Measurements from ENCODE around the gene NEDD9. TPM values are rescaled to one million over a fixed set of nuclear protein-coding genes. Genes with fewer than 3 reads are reported as not detected.

NEDD9 gene
- total and polyA plus RNA-seq, 2 of the 13 experiments (the other 11 are each of a cell fraction or from before 2014, with no cell fraction given), result 27.1 to 389 TPM

- TF ChIP-seq, protein P1, sequence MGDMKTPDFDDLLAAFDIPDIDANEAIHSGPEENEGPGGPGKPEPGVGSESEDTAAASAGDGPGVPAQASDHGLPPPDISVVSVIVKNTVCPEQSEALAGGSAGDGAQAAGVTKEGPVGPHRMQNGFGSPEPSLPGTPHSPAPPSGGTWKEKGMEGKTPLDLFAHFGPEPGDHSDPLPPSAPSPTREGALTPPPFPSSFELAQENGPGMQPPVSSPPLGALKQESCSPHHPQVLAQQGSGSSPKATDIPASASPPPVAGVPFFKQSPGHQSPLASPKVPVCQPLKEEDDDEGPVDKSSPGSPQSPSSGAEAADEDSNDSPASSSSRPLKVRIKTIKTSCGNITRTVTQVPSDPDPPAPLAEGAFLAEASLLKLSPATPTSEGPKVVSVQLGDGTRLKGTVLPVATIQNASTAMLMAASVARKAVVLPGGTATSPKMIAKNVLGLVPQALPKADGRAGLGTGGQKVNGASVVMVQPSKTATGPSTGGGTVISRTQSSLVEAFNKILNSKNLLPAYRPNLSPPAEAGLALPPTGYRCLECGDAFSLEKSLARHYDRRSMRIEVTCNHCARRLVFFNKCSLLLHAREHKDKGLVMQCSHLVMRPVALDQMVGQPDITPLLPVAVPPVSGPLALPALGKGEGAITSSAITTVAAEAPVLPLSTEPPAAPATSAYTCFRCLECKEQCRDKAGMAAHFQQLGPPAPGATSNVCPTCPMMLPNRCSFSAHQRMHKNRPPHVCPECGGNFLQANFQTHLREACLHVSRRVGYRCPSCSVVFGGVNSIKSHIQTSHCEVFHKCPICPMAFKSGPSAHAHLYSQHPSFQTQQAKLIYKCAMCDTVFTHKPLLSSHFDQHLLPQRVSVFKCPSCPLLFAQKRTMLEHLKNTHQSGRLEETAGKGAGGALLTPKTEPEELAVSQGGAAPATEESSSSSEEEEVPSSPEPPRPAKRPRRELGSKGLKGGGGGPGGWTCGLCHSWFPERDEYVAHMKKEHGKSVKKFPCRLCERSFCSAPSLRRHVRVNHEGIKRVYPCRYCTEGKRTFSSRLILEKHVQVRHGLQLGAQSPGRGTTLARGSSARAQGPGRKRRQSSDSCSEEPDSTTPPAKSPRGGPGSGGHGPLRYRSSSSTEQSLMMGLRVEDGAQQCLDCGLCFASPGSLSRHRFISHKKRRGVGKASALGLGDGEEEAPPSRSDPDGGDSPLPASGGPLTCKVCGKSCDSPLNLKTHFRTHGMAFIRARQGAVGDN (CRISPR knock-in tag; IDR thresholded peaks at IDR 0.05), result peak; percentile 52
- TF ChIP-seq POLR2A (IDR thresholded peaks at IDR 0.05; ENCODE audit: insufficient read depth in 1 of 2, low read depth in 2 of 2, low read length in 2 of 2) (peak in 1 of 2 experiments; percentile 27; a peak in 1 of 4 replicates), ZNF766 (CRISPR knock-in tag; IDR thresholded peaks at IDR 0.05; ENCODE audit: borderline replicate concordance) (0 out of 2 replicates have a peak, but pooled peaks have one; percentile 52), AGO2 (optimal IDR thresholded peaks at IDR 0.05; ENCODE audit: low read depth, low read length) (peak; percentile 78), ZNF329 (CRISPR knock-in tag; IDR thresholded peaks at IDR 0.05; ENCODE audit: low read depth) (no peak), FIP1L1 (IDR thresholded peaks at IDR 0.05; ENCODE audit: borderline replicate concordance, insufficient read depth, low read depth, low read length) (0 out of 2 replicates have a peak, but pooled peaks have one; percentile 38), NFKB2 (CRISPR knock-in tag; IDR thresholded peaks at IDR 0.05; ENCODE audit: borderline replicate concordance) (0 out of 2 replicates have a peak, but pooled peaks have one; percentile 30)
- TF ChIP-seq, protein P2, sequence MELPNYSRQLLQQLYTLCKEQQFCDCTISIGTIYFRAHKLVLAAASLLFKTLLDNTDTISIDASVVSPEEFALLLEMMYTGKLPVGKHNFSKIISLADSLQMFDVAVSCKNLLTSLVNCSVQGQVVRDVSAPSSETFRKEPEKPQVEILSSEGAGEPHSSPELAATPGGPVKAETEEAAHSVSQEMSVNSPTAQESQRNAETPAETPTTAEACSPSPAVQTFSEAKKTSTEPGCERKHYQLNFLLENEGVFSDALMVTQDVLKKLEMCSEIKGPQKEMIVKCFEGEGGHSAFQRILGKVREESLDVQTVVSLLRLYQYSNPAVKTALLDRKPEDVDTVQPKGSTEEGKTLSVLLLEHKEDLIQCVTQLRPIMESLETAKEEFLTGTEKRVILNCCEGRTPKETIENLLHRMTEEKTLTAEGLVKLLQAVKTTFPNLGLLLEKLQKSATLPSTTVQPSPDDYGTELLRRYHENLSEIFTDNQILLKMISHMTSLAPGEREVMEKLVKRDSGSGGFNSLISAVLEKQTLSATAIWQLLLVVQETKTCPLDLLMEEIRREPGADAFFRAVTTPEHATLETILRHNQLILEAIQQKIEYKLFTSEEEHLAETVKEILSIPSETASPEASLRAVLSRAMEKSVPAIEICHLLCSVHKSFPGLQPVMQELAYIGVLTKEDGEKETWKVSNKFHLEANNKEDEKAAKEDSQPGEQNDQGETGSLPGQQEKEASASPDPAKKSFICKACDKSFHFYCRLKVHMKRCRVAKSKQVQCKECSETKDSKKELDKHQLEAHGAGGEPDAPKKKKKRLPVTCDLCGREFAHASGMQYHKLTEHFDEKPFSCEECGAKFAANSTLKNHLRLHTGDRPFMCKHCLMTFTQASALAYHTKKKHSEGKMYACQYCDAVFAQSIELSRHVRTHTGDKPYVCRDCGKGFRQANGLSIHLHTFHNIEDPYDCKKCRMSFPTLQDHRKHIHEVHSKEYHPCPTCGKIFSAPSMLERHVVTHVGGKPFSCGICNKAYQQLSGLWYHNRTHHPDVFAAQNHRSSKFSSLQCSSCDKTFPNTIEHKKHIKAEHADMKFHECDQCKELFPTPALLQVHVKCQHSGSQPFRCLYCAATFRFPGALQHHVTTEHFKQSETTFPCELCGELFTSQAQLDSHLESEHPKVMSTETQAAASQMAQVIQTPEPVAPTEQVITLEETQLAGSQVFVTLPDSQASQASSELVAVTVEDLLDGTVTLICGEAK (IDR thresholded peaks at IDR 0.05), result no peak
- TF ChIP-seq, protein P2 (CRISPR knock-in tag; IDR thresholded peaks at IDR 0.05), result no peak
Observed at GRCh38 chr6:11189865-11190624, 42.4 kb downstream of the NEDD9 start (continued).

Measured in HepG2 (cell line).